DOHH2 (cell line): ENCODE measurements around the gene NHP2.

ENCODE experiments used
- CTCF ChIP-seq: fragments of 200-600 bp; sonication (generic); IDR thresholded peaks from one replicate; pipeline ENCODE4 v1.5.1; 2014; ENCODE audit warnings: antibody characterized with exemption, mild to moderate bottlenecking, low read depth, low read length; ENCODE audit not compliant: poor library complexity, severe bottlenecking
- EZH2phosphoT487 ChIP-seq: fragments of 200-600 bp; sonication (generic); IDR thresholded peaks from 2 replicates; pipeline ENCODE4 v1.6.1; 2017; ENCODE audit warnings: borderline replicate concordance, mild to moderate bottlenecking, antibody characterized with exemption, low read length, moderate library complexity, mixed read lengths

GRCh38 chr5:178111925-178112324, 41.8 kb downstream of the NHP2 start:
- no peak for TF ChIP-seq CTCF
- no peak for TF ChIP-seq EZH2phosphoT487
